GM12878 (cell line): ENCODE data around the gene CASTOR1. TPM values are rescaled to one million over a fixed set of nuclear protein-coding genes. Genes with fewer than 3 reads are reported as not detected.

Source experiments
- ATAC-seq: fragments of 200-7000 bp; cut with Tn5 transposase; 3 replicates; pipeline ENCODE4 v1.9.1; 2020; ENCODE audit warnings: mild to moderate bottlenecking, moderate library complexity
- BruUV-seq: library from RNA; stranded (reverse); fragments of 400-500 nt; replicated peaks from 2 replicates; lab custom pipeline; 2021; lab: Mats Ljungman, UMichigan
- CTCF ChIA-PET: fragments of 300-600 bp; sonication (Branson Sonifier 250); formaldehyde crosslinking; extraction: SDS; loops from one replicate; lab custom pipeline; 2021; ENCODE audit warnings: inconsistent platforms; lab: Yijun Ruan, JAX
- POLR2A ChIA-PET: fragments of 350-600 bp; formaldehyde crosslinking; extraction: SDS; loops from one replicate; lab custom pipeline; 2021; ENCODE audit warnings: inconsistent platforms; lab: Charles Lee
- RAD21 ChIA-PET: fragments of 300-600 bp; sonication (Branson Sonifier 250); formaldehyde crosslinking; loops from one replicate; lab custom pipeline; 2023; ENCODE audit warnings: antibody characterized with exemption; ENCODE audit not compliant: unreplicated experiment; lab: Charles Lee
- SMC1A ChIA-PET: fragments of 300-600 bp; sonication (Branson Sonifier 250); formaldehyde crosslinking; loops from one replicate; lab custom pipeline; 2023; ENCODE audit not compliant: unreplicated experiment, uncharacterized antibody; lab: Charles Lee
- DNase-seq: peaks from one replicate; pipeline ENCODE4 v3.0.0-alpha.2; 2011; ENCODE audit warnings: low read depth, low spot score
- FAIRE-seq: peaks from 3 replicates; lab custom pipeline; 2011; peaks lifted over from hg19 to GRCh38; lab: Jason Lieb, UNC
- H2AFZ ChIP-seq: 2 replicates; pipeline ENCODE4 v1.6.0; 2011; ENCODE audit warnings: low read depth, low read length, control low read depth; ENCODE audit not compliant: control insufficient read depth
- H3K27ac ChIP-seq: 2 replicates; pipeline ENCODE4 v1.5.1; 2011; ENCODE audit warnings: control low read depth; ENCODE audit not compliant: control insufficient read depth, insufficient read depth
- H3K27me3 ChIP-seq, 2 experiments: replicated peaks in 1 of 2; 2 replicates each; pipeline versions ENCODE4 v1.6.0 to v1.6.1; 2011; ENCODE audit warnings: low read length in 1 of 2; ENCODE audit not compliant: control insufficient read depth in 2 of 2, insufficient read depth in 2 of 2
- H3K36me3 ChIP-seq, 2 experiments: 2 replicates each; pipeline ENCODE4 v1.5.1; 2011; ENCODE audit warnings: low read length in 1 of 2; ENCODE audit not compliant: control insufficient read depth in 2 of 2, insufficient read depth in 2 of 2
- H3K4me1 ChIP-seq: 2 replicates; pipeline ENCODE4 v1.6.1; 2011; ENCODE audit warnings: mild to moderate bottlenecking, low read length, moderate library complexity, mixed read lengths; ENCODE audit not compliant: control insufficient read depth, insufficient read depth
- H3K4me2 ChIP-seq: 2 replicates; pipeline ENCODE4 v1.6.0; 2011; ENCODE audit warnings: control low read depth; ENCODE audit not compliant: control insufficient read depth, insufficient read depth
- H3K4me3 ChIP-seq: fragments of 200-600 bp; sonication (generic); 2 replicates; pipeline ENCODE4 v1.5.1; 2016
- H3K79me2 ChIP-seq: 2 replicates; pipeline ENCODE4 v1.6.0; 2011; ENCODE audit warnings: low read length; ENCODE audit not compliant: control insufficient read depth, insufficient read depth
- H3K9ac ChIP-seq: 2 replicates; pipeline ENCODE4 v1.8.0; 2011; ENCODE audit warnings: low read length, control low read depth, mixed read lengths; ENCODE audit not compliant: control insufficient read depth, insufficient read depth
- H3K9me3 ChIP-seq: replicated peaks from 3 replicates; pipeline ENCODE4 v1.5.1; 2011; ENCODE audit warnings: mild to moderate bottlenecking, low read length; ENCODE audit not compliant: control insufficient read depth, insufficient read depth
- H4K20me1 ChIP-seq: 2 replicates; pipeline ENCODE4 v1.6.0; 2011; ENCODE audit not compliant: control insufficient read depth, insufficient read depth
- BMI1 ChIP-seq: fragments of 450-650 bp; IDR thresholded peaks from 2 replicates; pipeline ENCODE4 v1.6.1; 2016; ENCODE audit warnings: mild to moderate bottlenecking, moderate library complexity, borderline replicate concordance
- MYC ChIP-seq: IDR thresholded peaks from 2 replicates; pipeline ENCODE4 v1.6.1; 2011; ENCODE audit warnings: mild to moderate bottlenecking, low read length, moderate library complexity, inconsistent platforms; ENCODE audit not compliant: insufficient read depth, insufficient replicate concordance, insufficient read length, severe bottlenecking
- PBX3 ChIP-seq: IDR thresholded peaks from 2 replicates; pipeline ENCODE4 v1.6.1; 2011; ENCODE audit warnings: mild to moderate bottlenecking, low read depth, low read length, moderate library complexity; ENCODE audit not compliant: insufficient replicate concordance
- POLR2A ChIP-seq: IDR thresholded peaks from 2 replicates; pipeline ENCODE4 v1.6.1; 2011; ENCODE audit warnings: low read depth, mild to moderate bottlenecking, low read length
- ZNF24 ChIP-seq: fragments of 450-650 bp; IDR thresholded peaks from 2 replicates; pipeline ENCODE4 v1.6.1; 2017; ENCODE audit warnings: antibody characterized with exemption, mild to moderate bottlenecking
- WGBS: methylation state at CpG from one replicate; pipeline ENCODE4 v1.1.6; 2016; ENCODE audit warnings: low lambda C conversion rate; ENCODE audit not compliant: insufficient replicate concordance, insufficient coverage; ENCODE audit errors: missing lambda C conversion rate; 5-methylcytosine and 5-hydroxymethylcytosine counted together
- in situ Hi-C: fragments of 300-500 bp; cut with MboI; formaldehyde crosslinking; loops from 9 replicates; pipeline ENCODE4 v1.14.3; 2018; ENCODE audit warnings: mixed read lengths
- intact Hi-C: fragments of 100-400 bp; cut with micrococcal nuclease; formaldehyde crosslinking; loops from one replicate; pipeline ENCODE4 v1.14.2; 2022; ENCODE audit not compliant: unreplicated experiment
- polyA plus RNA-seq, 11 experiments: library from polyadenylated mRNA; depleted of rRNA in 4 of 11; unstranded in 6 of 11; stranded (reverse) in 5 of 11; fragments of >200 nt; fragmentation: Nextera tagmentation in 4 of 11; fragmentation: Illumina TruSeq in 1 of 11; extraction: Ambion mirVana in 4 of 11; extraction: Trizol in 1 of 11; gene quantifications; 1 replicate in 1 of 11; 2 replicates in 10 of 11; pipeline versions ENCODE4 v1.2.1 to v1.2.3, GENCODE V29; 2011 to 2016; ENCODE audit warnings: inconsistent platforms in 2 of 11, missing spikeins in 2 of 11, low read depth in 1 of 11
- total RNA-seq, 4 experiments: library from RNA; depleted of rRNA in 3 of 4; stranded (reverse); fragments of >200 nt in 3 of 4; fragmentation: Illumina TruSeq in 1 of 4; extraction: Trizol in 1 of 4; gene quantifications; 2 replicates each; pipeline versions ENCODE4 v1.2.1 to v1.2.3, GENCODE V29; 2013 to 2021
- TF ChIP-seq, protein P1 (sequence below): fragments of 150-350 bp; IDR thresholded peaks from 2 replicates; pipeline ENCODE4 v1.6.1; 2014; ENCODE audit warnings: mild to moderate bottlenecking, low read depth, low read length

Gene CASTOR1
- total and polyA plus RNA-seq, 10 of the 15 experiments (the other 5 are each of a cell fraction or from before 2014, with no cell fraction given), result 0.31 to 9.1 (median 3.3) TPM

DNA sequence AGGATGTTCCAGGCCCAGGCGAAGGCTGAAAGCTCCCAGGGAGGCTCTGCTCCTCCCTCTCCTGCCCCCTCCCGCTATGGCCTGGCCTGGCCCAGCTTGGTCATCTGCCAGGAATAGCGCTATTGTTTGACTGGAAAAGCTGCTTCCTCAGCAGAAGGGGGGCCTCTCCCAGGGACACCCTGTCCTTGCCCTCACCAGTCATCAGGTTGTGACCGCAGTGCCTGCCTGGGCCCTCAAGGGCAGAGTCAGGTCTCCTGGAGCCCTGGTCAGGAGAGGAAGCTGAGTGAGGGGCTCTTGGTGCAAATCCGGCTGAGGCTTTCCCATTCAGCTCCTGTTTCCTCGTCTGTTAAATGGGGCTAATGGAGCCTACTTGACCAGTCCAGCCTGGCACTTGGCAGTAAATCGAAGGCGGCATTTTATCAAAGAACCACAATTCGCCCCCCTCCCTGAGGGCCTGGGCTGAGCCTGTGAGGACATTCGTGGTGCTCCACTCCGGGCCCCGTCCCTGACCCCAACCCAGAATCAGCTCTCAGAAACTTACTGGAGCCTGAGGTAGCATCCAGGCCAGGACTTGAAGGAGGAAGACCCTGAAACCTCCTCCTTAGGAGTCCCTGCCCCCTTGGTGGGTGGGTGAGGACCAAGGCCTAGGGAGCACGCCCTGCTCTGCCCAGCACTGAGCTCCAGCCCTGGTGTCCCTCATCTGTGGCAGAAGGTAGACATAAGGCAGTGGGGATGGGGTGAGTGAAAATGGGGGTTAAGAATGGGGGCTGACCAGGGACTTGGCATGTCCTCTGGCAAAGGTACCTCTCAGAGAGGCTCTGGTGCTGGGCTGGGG, 2.0 kb upstream of the CASTOR1 start (continued):
- TF ChIP-seq PBX3 (no peak), BMI1 (no peak)

DNA sequence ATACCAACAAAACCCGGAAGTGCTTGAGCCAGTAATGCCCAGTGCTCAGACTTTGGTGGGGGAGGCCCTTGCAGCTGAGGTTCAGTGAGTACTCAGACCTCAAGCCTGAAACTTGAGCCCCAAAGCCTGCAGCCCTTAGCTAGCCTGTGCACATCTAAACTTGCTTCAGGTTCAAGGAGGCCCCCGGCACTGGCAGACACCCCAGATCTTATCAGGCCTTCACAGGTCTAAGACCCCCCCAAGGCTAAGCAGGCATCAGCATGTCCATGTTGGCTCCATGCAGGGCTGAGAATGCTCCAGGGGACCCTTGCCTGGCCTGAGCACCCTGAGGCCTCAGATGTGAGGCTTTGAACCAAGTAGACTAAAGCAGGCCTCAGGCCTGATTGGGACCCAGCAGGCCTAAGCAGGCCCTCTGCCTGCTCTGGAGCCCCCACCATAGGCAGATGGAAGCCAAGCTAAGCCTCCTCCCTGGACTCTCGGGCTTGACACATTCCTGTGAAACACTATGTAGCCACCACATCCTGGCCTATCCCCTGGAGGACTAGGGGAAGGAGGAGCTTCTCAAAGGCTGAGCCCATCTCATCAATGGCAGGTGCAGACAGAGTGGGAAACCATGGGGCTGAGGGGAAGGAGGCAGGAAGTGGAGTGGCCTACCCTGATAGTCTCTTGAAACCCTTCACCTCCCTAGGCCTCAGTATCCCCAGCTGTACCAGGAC, 1.2 kb upstream of the CASTOR1 start:
- H3K79me2 ChIP-seq, result no peaks in the 10 kb centered on the region
- no peaks in the 10 kb centered on the region for H3K9me3 ChIP-seq
- CTCF ChIA-PET, result interaction anchor here (1.0 to 10.5 kb wide), 7 partner anchors 18 to 133 kb away, joined by 3 to 436 read pairs (median 73); partner anchors contain the start of genes CCDC157, MTFP1, RNF215 and SF3A1
- H3K4me2 ChIP-seq, result peak overlapping the region; percentile 90; the same call in 1 of the 2 replicates
- RAD21 ChIA-PET, result interaction anchor here (0.9 to 6.2 kb wide), 12 partner anchors 13 to 187 kb away, joined by 3 to 277 read pairs (median 20); partner anchors contain the start of genes CCDC157, MTFP1, RNF215 and SF3A1
- no peaks in the 10 kb centered on the region for H4K20me1 ChIP-seq
- 16% methylated on average over 3 of the region's 3 CpGs for WGBS
- H3K27ac ChIP-seq, result peak overlapping the region; percentile 55
- POLR2A ChIA-PET, result interaction anchor here (0.5 to 4.2 kb wide), 9 partner anchors 13 to 134 kb away, joined by 3 to 28 read pairs (median 4); partner anchors contain the start of genes RNF215, SF3A1 and TBC1D10A
- no TSS peak for BruUV-seq
- SMC1A ChIA-PET, result interaction anchor here (1.0 to 7.9 kb wide), 8 partner anchors 16 to 133 kb away, joined by 3 to 201 read pairs (median 18); partner anchors contain the start of genes RNF215 and TBC1D10A
- H2AFZ ChIP-seq, result no peak overlapping the region
- peak overlapping the region; percentile 27 for H3K9ac ChIP-seq
- DNase-seq, result no peak
- H3K36me3 ChIP-seq, result peaks cover 2 to 20% of the 10 kb centered on the region in 2 experiments; a peak in 3 of 4 replicates
- FAIRE-seq, result peak; percentile 69
- intact Hi-C loops, result no loop called here
- in situ Hi-C loops, result no loop called here
- peaks cover 25% of the 10 kb centered on the region for H3K4me1 ChIP-seq
- no peak overlapping the region for H3K4me3 ChIP-seq
- peak; percentile 18 for ATAC-seq
- TF ChIP-seq, protein P1, sequence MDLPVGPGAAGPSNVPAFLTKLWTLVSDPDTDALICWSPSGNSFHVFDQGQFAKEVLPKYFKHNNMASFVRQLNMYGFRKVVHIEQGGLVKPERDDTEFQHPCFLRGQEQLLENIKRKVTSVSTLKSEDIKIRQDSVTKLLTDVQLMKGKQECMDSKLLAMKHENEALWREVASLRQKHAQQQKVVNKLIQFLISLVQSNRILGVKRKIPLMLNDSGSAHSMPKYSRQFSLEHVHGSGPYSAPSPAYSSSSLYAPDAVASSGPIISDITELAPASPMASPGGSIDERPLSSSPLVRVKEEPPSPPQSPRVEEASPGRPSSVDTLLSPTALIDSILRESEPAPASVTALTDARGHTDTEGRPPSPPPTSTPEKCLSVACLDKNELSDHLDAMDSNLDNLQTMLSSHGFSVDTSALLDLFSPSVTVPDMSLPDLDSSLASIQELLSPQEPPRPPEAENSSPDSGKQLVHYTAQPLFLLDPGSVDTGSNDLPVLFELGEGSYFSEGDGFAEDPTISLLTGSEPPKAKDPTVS, result no peak
- TF ChIP-seq ZNF24 (no peak), MYC (no peak), POLR2A (peak; percentile 19; the same call in 1 of the 2 replicates)
- TF ChIP-seq, all 136 proteins: peak for 1
- H3K27me3 ChIP-seq, result no peaks in the 10 kb centered on the region
